GM08714 (cell line): Measurements from ENCODE around the gene REG3G.
"Not testable (repeated sequence)": the region's sequence is repeated elsewhere in the genome, so short reads cannot be mapped to it uniquely, and the experiment has no call there.

ENCODE experiments used
- H3K4me3 ChIP-seq: fragments of 200-500 bp; sonication (Bioruptor generic); 2 replicates; pipeline ENCODE4 v1.5.1; 2014; ENCODE audit warnings: mild to moderate bottlenecking, low read length, inconsistent platforms
- ZNF274 ChIP-seq: IDR thresholded peaks from 2 replicates; pipeline ENCODE4 v1.6.1; 2012; ENCODE audit warnings: mild to moderate bottlenecking, low read depth, low read length

Gene REG3G

GRCh38 chr2:78999406-78999805 is 26.1 kb upstream of the REG3G start:
- no peak for TF ChIP-seq ZNF274
- H3K4me3 ChIP-seq, result no peak overlapping the region

GRCh38 chr2:79000008-79000576 is 25.4 kb upstream of the REG3G start:
- no peak for TF ChIP-seq ZNF274
- no peak overlapping the region for H3K4me3 ChIP-seq

- no peak for TF ChIP-seq ZNF274
- H3K4me3 ChIP-seq, result no peak overlapping the region
Observed at GRCh38 chr2:79001285-79001684, 24.2 kb upstream of the REG3G start.

GRCh38 chr2:79004680-79005079 is 20.8 kb upstream of the REG3G start:
- TF ChIP-seq ZNF274, result no peak
- no peak overlapping the region for H3K4me3 ChIP-seq

- no peak overlapping the region for H3K4me3 ChIP-seq
- no peak for TF ChIP-seq ZNF274
Observed at GRCh38 chr2:79005216-79005615, 20.3 kb upstream of the REG3G start.

GRCh38 chr2:79009388-79009787 is 16.1 kb upstream of the REG3G start:
- H3K4me3 ChIP-seq, result no peak overlapping the region
- no peak for TF ChIP-seq ZNF274

- no peak for TF ChIP-seq ZNF274
- no peak overlapping the region for H3K4me3 ChIP-seq
Observed at GRCh38 chr2:79011496-79011895, 14.0 kb upstream of the REG3G start.

GRCh38 chr2:79013629-79014028 is 11.9 kb upstream of the REG3G start:
- TF ChIP-seq ZNF274, result no peak
- H3K4me3 ChIP-seq, result no peak overlapping the region

- no peak overlapping the region for H3K4me3 ChIP-seq
- TF ChIP-seq ZNF274, result no peak
Observed at GRCh38 chr2:79016342-79016741, 9.2 kb upstream of the REG3G start.

- TF ChIP-seq ZNF274, result no peak
- H3K4me3 ChIP-seq, result no peak overlapping the region
Observed at GRCh38 chr2:79026061-79026460, 559 bp downstream of the REG3G start.

GRCh38 chr2:79039944-79040343 is 14.4 kb downstream of the REG3G start:
- TF ChIP-seq ZNF274, result no peak
- H3K4me3 ChIP-seq, result no peak overlapping the region

- no peak for TF ChIP-seq ZNF274
- no peak overlapping the region for H3K4me3 ChIP-seq
Observed at GRCh38 chr2:79041032-79041448, 15.5 kb downstream of the REG3G start.

- not testable (repeated sequence) for H3K4me3 ChIP-seq
Observed at GRCh38 chr2:79053486-79053885, 28.0 kb downstream of the REG3G start.

- H3K4me3 ChIP-seq, result not testable (repeated sequence)
Observed at GRCh38 chr2:79054769-79055168, 29.3 kb downstream of the REG3G start.

GRCh38 chr2:79065201-79065600 is 39.7 kb downstream of the REG3G start:
- no peak overlapping the region for H3K4me3 ChIP-seq
- no peak for TF ChIP-seq ZNF274

GRCh38 chr2:79071078-79071477 is 45.6 kb downstream of the REG3G start:
- no peak for TF ChIP-seq ZNF274
- H3K4me3 ChIP-seq, result no peak overlapping the region
